ENCODE measurements around the gene MSX1.

The MSX1 gene

GRCh38 chr4:4842476-4843441 lies 16.7 kb upstream of the MSX1 start:
- Histone ChIP-seq H3K27ac (ENCODE audit: low read length) (no peak overlapping the region), H3K4me3 (ENCODE audit: low read length) (no peak overlapping the region), H3K9me3 (ENCODE audit: control insufficient read depth, low read depth, low read length) (no peaks in the 10 kb centered on the region), H3K27me3 (ENCODE audit: control insufficient read depth, insufficient read depth, low read length) (peaks cover 46% of the 10 kb centered on the region), H3K36me3 (ENCODE audit: control insufficient read depth, low read depth, low read length) (no peaks in the 10 kb centered on the region), H3K9ac (ENCODE audit: low read length) (no peak overlapping the region), H3K4me1 (ENCODE audit: control insufficient read depth, low read depth, low read length) (no peaks in the 10 kb centered on the region)

GRCh38 chr4:4843635-4844291 lies 15.7 kb upstream of the MSX1 start:
- H3K9me3 ChIP-seq (ENCODE audit: control insufficient read depth, low read depth, low read length), result no peaks in the 10 kb centered on the region
- no peak overlapping the region for H3K9ac ChIP-seq (ENCODE audit: low read length)
- H3K4me1 ChIP-seq (ENCODE audit: control insufficient read depth, low read depth, low read length), result no peaks in the 10 kb centered on the region
- H3K27ac ChIP-seq (ENCODE audit: low read length), result no peak overlapping the region
- H3K4me3 ChIP-seq (ENCODE audit: low read length), result no peak overlapping the region
- no peaks in the 10 kb centered on the region for H3K36me3 ChIP-seq (ENCODE audit: control insufficient read depth, low read depth, low read length)
- peaks cover 55% of the 10 kb centered on the region for H3K27me3 ChIP-seq (ENCODE audit: control insufficient read depth, insufficient read depth, low read length)

- no peaks in the 10 kb centered on the region for H3K36me3 ChIP-seq (ENCODE audit: control insufficient read depth, low read depth, low read length)
- H3K9me3 ChIP-seq (ENCODE audit: control insufficient read depth, low read depth, low read length), result no peaks in the 10 kb centered on the region
- peaks cover 62% of the 10 kb centered on the region for H3K27me3 ChIP-seq (ENCODE audit: control insufficient read depth, insufficient read depth, low read length)
- H3K4me3 ChIP-seq (ENCODE audit: low read length), result no peak overlapping the region
- no peaks in the 10 kb centered on the region for H3K4me1 ChIP-seq (ENCODE audit: control insufficient read depth, low read depth, low read length)
- no peak overlapping the region for H3K27ac ChIP-seq (ENCODE audit: low read length)
- no peak overlapping the region for H3K9ac ChIP-seq (ENCODE audit: low read length)
Observed at GRCh38 chr4:4845027-4845426, 14.4 kb upstream of the MSX1 start.

DNA sequence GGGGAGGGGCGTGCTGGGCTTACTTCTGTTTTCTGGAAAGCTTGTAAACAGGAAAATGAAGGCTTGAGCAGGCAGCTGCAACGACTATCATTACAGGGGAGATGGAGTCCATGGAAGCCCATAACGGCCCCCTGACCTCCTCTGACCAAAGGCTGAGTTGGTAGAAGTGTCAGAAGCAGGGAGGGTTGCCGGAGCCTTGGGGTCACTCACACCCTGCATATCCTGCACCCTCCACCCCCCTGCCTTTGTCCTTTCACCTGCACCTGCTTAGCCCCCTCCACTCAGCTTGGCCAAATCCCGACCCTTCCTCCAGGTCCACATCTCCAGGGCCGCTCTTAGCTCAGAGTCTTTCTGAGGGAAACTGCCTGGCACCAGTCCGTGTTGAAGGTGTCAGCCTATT lies 12.5 kb upstream of the MSX1 start:
- no peak overlapping the region for H3K4me3 ChIP-seq (ENCODE audit: low read length)
- peaks cover 74% of the 10 kb centered on the region for H3K27me3 ChIP-seq (ENCODE audit: control insufficient read depth, insufficient read depth, low read length)
- no peaks in the 10 kb centered on the region for H3K4me1 ChIP-seq (ENCODE audit: control insufficient read depth, low read depth, low read length)
- H3K36me3 ChIP-seq (ENCODE audit: control insufficient read depth, low read depth, low read length), result no peaks in the 10 kb centered on the region
- H3K9me3 ChIP-seq (ENCODE audit: control insufficient read depth, low read depth, low read length), result no peaks in the 10 kb centered on the region
- H3K27ac ChIP-seq (ENCODE audit: low read length), result no peak overlapping the region
- no peak overlapping the region for H3K9ac ChIP-seq (ENCODE audit: low read length)

- Histone ChIP-seq H3K4me1 (ENCODE audit: control insufficient read depth, low read depth, low read length) (peaks cover 11% of the 10 kb centered on the region), H3K27me3 (ENCODE audit: control insufficient read depth, insufficient read depth, low read length) (peaks cover 77% of the 10 kb centered on the region), H3K4me3 (ENCODE audit: low read length) (no peak overlapping the region), H3K27ac (ENCODE audit: low read length) (no peak overlapping the region), H3K36me3 (ENCODE audit: control insufficient read depth, low read depth, low read length) (no peaks in the 10 kb centered on the region), H3K9ac (ENCODE audit: low read length) (no peak overlapping the region), H3K9me3 (ENCODE audit: control insufficient read depth, low read depth, low read length) (no peaks in the 10 kb centered on the region)
Observed at GRCh38 chr4:4848540-4848939, 10.9 kb upstream of the MSX1 start.

DNA sequence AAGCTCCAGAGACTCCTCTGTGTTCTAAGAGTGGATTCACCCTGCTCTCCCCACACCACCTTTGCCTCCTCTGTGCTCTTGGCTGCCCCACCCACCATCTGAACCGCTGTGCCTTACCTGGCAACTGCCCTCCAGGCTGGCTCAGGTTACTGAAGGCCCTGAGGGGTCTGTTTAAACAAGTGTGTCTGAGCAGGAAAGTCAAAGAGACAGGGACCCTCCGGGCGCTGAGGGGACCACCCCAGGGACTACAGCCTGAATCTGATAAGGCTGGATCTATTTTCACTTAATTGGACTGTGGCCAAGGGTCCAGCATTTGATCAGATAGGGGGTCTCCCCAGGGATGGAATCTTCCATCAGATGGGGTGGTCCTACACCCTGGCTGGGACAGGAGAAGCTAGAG lies 10.4 kb upstream of the MSX1 start:
- H3K27me3 ChIP-seq (ENCODE audit: control insufficient read depth, insufficient read depth, low read length), result peaks cover 81% of the 10 kb centered on the region
- H3K4me1 ChIP-seq (ENCODE audit: control insufficient read depth, low read depth, low read length), result peaks cover 13% of the 10 kb centered on the region
- H3K9me3 ChIP-seq (ENCODE audit: control insufficient read depth, low read depth, low read length), result no peaks in the 10 kb centered on the region
- no peaks in the 10 kb centered on the region for H3K36me3 ChIP-seq (ENCODE audit: control insufficient read depth, low read depth, low read length)
- H3K9ac ChIP-seq (ENCODE audit: low read length), result no peak overlapping the region
- no peak overlapping the region for H3K4me3 ChIP-seq (ENCODE audit: low read length)
- no peak overlapping the region for H3K27ac ChIP-seq (ENCODE audit: low read length)

DNA sequence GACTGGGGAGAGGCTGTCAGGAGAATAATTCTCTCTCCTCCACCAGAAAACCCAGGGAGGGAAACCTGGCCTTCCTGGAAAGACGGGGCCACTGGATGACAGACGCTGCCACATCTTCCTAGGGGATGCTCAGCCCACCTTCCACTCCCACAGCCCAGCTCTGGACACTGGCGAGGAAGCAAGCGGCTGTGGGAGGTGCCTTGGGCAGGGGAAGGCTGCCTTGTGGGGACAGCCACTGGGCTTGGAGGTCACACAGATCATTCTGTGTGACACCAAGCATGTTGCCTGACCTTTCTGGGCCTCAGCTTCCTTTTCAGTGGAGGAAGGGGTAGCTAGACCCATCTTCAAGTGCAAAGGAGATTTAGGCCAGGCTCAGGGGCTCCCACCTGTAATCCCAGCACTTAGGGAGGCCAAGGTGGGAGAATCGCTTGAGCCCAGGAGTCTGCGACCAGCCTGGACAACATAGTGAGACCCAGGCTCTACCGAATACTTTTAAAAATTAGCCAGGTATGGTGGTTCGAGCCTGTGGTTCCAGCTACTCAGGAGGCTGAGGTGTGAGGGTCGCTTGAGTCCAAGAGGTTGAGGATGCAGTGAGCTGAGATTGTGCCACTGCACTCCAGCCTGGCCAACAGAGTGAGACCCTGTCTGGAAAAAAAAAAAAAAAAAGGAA lies 9.8 kb upstream of the MSX1 start:
- Histone ChIP-seq H3K36me3 (ENCODE audit: control insufficient read depth, low read depth, low read length) (no peaks in the 10 kb centered on the region), H3K27ac (ENCODE audit: low read length) (no peak overlapping the region), H3K27me3 (ENCODE audit: control insufficient read depth, insufficient read depth, low read length) (peaks cover 81% of the 10 kb centered on the region), H3K9me3 (ENCODE audit: control insufficient read depth, low read depth, low read length) (no peaks in the 10 kb centered on the region), H3K9ac (ENCODE audit: low read length) (no peak overlapping the region), H3K4me1 (ENCODE audit: control insufficient read depth, low read depth, low read length) (peaks cover 13% of the 10 kb centered on the region), H3K4me3 (ENCODE audit: low read length) (no peak overlapping the region)

DNA sequence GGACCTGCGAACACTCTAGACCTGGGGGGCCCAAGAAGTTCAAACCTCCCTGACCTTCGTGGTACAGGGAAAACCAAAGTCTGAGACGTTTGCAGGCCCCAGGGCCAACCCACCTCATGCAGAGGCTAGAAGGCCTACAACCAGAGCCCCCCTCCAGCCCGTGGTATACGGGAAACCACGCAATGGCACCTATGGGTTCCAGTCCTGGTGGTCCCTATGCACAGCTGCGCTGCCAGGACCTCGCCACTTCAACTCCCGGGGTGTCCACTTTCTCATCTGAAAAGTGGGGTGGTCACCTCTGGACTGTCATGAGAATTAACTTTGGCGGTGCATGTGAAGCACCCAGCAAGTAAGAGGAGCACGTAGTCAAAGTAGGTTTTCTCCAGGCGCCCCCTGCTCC lies 8.4 kb upstream of the MSX1 start:
- Histone ChIP-seq H3K4me1 (ENCODE audit: control insufficient read depth, low read depth, low read length) (peaks cover 13% of the 10 kb centered on the region), H3K36me3 (ENCODE audit: control insufficient read depth, low read depth, low read length) (no peaks in the 10 kb centered on the region), H3K27ac (ENCODE audit: low read length) (no peak overlapping the region), H3K4me3 (ENCODE audit: low read length) (no peak overlapping the region), H3K9me3 (ENCODE audit: control insufficient read depth, low read depth, low read length) (no peaks in the 10 kb centered on the region), H3K9ac (ENCODE audit: low read length) (no peak overlapping the region), H3K27me3 (ENCODE audit: control insufficient read depth, insufficient read depth, low read length) (peaks cover 92% of the 10 kb centered on the region)

GRCh38 chr4:4851906-4852305 lies 7.6 kb upstream of the MSX1 start:
- no peak overlapping the region for H3K4me3 ChIP-seq (ENCODE audit: low read length)
- H3K27me3 ChIP-seq (ENCODE audit: control insufficient read depth, insufficient read depth, low read length), result peaks cover 95% of the 10 kb centered on the region
- no peak overlapping the region for H3K27ac ChIP-seq (ENCODE audit: low read length)
- peaks cover 13% of the 10 kb centered on the region for H3K4me1 ChIP-seq (ENCODE audit: control insufficient read depth, low read depth, low read length)
- no peaks in the 10 kb centered on the region for H3K9me3 ChIP-seq (ENCODE audit: control insufficient read depth, low read depth, low read length)
- no peak overlapping the region for H3K9ac ChIP-seq (ENCODE audit: low read length)
- H3K36me3 ChIP-seq (ENCODE audit: control insufficient read depth, low read depth, low read length), result no peaks in the 10 kb centered on the region

DNA sequence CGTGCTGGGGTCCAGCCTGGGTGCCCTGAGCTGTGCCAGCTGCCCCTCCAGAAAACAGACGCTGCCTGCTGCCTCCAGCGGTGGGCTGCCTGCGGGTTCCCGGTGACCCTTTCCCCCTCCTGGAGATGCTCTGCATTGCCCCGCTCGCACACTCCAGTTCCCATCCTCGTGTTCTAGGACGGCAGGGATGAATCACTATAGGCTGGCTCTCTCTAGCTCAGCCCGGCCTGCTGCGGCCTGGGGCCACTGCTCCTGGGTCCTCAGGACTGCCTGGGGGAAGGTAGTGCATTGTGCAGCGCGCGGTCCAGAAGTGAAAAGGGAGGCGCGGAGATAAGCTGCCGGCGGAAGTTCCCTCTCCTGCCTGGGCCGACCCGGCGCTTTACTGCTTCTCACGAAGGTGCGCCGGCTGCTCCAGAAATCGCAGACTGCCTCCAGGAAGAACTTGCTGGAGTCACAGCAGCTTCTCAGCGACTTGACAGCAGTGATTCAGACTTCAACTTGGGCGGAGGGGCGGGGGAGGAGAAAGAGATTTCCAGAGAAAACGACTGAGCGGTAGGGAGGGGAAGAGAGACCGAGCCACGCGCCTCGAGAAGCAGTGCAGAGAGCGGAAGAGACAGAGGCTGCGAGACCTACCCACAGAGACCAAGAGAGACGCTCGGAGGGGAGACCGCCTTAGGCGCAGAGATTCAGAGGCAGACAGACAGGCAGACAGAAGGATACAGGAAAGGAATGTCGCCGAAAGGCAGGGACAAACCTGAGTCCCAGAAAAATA lies 6.7 kb upstream of the MSX1 start:
- H3K27me3 ChIP-seq (ENCODE audit: control insufficient read depth, insufficient read depth, low read length), result peaks cover 99% of the 10 kb centered on the region
- H3K36me3 ChIP-seq (ENCODE audit: control insufficient read depth, low read depth, low read length), result no peaks in the 10 kb centered on the region
- peaks cover 13% of the 10 kb centered on the region for H3K4me1 ChIP-seq (ENCODE audit: control insufficient read depth, low read depth, low read length)
- H3K9me3 ChIP-seq (ENCODE audit: control insufficient read depth, low read depth, low read length), result no peaks in the 10 kb centered on the region
- no peak overlapping the region for H3K9ac ChIP-seq (ENCODE audit: low read length)
- peak overlapping the region; percentile 42 for H3K4me3 ChIP-seq (ENCODE audit: low read length)
- no peak overlapping the region for H3K27ac ChIP-seq (ENCODE audit: low read length)

DNA sequence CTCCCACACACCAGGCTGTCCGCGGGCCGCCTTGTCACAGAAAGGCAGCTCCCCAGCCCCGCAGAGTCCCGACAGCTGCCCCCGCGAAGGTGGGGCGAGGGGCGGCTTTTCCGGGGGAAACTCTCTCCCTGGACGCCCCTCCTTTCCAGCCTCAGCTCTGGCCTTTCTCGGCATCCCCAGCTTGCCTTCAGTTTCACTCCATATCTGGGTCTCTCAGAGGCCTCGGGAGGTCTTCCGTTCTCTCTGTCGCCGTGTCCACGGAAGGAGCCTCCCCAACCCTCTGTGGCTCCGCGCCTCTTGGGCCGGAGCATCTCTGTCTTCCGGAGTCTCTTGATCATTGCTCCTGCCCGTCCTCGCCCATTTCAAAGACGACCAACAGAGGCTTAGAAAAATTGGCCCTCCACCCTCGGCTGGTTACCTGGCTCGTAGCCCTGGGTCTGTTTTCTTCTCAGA lies 6.1 kb upstream of the MSX1 start:
- no peak overlapping the region for H3K27ac ChIP-seq (ENCODE audit: low read length)
- peaks cover 100% of the 10 kb centered on the region for H3K27me3 ChIP-seq (ENCODE audit: control insufficient read depth, insufficient read depth, low read length)
- H3K4me3 ChIP-seq (ENCODE audit: low read length), result peak overlapping the region; percentile 42

More for the DNA sequence above, 6.1 kb upstream of the MSX1 start:
- Histone ChIP-seq H3K9me3 (ENCODE audit: control insufficient read depth, low read depth, low read length) (no peaks in the 10 kb centered on the region), H3K36me3 (ENCODE audit: control insufficient read depth, low read depth, low read length) (no peaks in the 10 kb centered on the region), H3K9ac (ENCODE audit: low read length) (no peak overlapping the region), H3K4me1 (ENCODE audit: control insufficient read depth, low read depth, low read length) (peaks cover 13% of the 10 kb centered on the region)
